Midbrain (tissue), 1 donor: Measurements from ENCODE around the gene TRIM39.
A peak's percentile ranks its signal among the peaks of the same experiment; 100 is the strongest.

Experiments
- DNase-seq: peaks from one replicate; lab custom pipeline; 2025; lab: John Stamatoyannopoulos, UW

Gene TRIM39

GRCh38 chr6:30327232-30327746, 562 bp downstream of the TRIM39 start:
- DNase-seq = no peak

GRCh38 chr6:30328397-30328796, 1.7 kb downstream of the TRIM39 start:
- DNase-seq = no peak

- no peak for DNase-seq
Measured at GRCh38 chr6:30329331-30329730, 2.6 kb downstream of the TRIM39 start.

- DNase-seq = no peak
Measured at GRCh38 chr6:30331981-30332380, 5.3 kb downstream of the TRIM39 start.

- no peak for DNase-seq
Measured at GRCh38 chr6:30334075-30334783, 7.5 kb downstream of the TRIM39 start.

GRCh38 chr6:30340589-30341054, 13.9 kb downstream of the TRIM39 start:
- DNase-seq = no peak

GRCh38 chr6:30341218-30341617, 14.5 kb downstream of the TRIM39 start:
- no peak for DNase-seq

GRCh38 chr6:30341728-30342127, 15.0 kb downstream of the TRIM39 start:
- DNase-seq = no peak

- no peak for DNase-seq
Measured at GRCh38 chr6:30344191-30344867, 17.6 kb downstream of the TRIM39 start.

GRCh38 chr6:30344868-30345671, 18.3 kb downstream of the TRIM39 start, which contains the start of gene RPP21:
RPP21 (plus strand) TSS chr6:30345156; CDS start chr6:30345172, 16 bp downstream.
- DNase-seq = peak; percentile 87

- no peak for DNase-seq
Measured at GRCh38 chr6:30345852-30346251, 19.1 kb downstream of the TRIM39 start.

GRCh38 chr6:30348957-30349356, 22.2 kb downstream of the TRIM39 start:
- no peak for DNase-seq

- no peak for DNase-seq
Measured at GRCh38 chr6:30349421-30350177, 22.9 kb downstream of the TRIM39 start.

- no peak for DNase-seq
Measured at GRCh38 chr6:30350524-30350923, 23.8 kb downstream of the TRIM39 start.

- DNase-seq = no peak
Measured at GRCh38 chr6:30352550-30352949, 25.8 kb downstream of the TRIM39 start.

GRCh38 chr6:30355281-30355680, 28.6 kb downstream of the TRIM39 start:
- no peak for DNase-seq

GRCh38 chr6:30356536-30356935, 29.8 kb downstream of the TRIM39 start:
- DNase-seq = no peak

- DNase-seq = peak; percentile 54
Measured at GRCh38 chr6:30357678-30358540, 31.2 kb downstream of the TRIM39 start.

- no peak for DNase-seq
Measured at GRCh38 chr6:30359276-30359675, 32.5 kb downstream of the TRIM39 start.

GRCh38 chr6:30360139-30360538, 33.4 kb downstream of the TRIM39 start:
- no peak for DNase-seq

- no peak for DNase-seq
Measured at GRCh38 chr6:30361661-30362060, 34.9 kb downstream of the TRIM39 start.
